GM19043 (cell line): ENCODE measurements around the gene CCSER1.
"Not testable (repeated sequence)": the region's sequence is repeated elsewhere in the genome, so short reads cannot be mapped to it uniquely, and the experiment has no call there.

Experiments
- ATAC-seq: cut with Tn5 transposase; IDR thresholded peaks from one replicate; pipeline ENCODE4 v1.9.1; 2021; ENCODE audit warnings: low read depth; ENCODE audit not compliant: unreplicated experiment

The CCSER1 gene

DNA sequence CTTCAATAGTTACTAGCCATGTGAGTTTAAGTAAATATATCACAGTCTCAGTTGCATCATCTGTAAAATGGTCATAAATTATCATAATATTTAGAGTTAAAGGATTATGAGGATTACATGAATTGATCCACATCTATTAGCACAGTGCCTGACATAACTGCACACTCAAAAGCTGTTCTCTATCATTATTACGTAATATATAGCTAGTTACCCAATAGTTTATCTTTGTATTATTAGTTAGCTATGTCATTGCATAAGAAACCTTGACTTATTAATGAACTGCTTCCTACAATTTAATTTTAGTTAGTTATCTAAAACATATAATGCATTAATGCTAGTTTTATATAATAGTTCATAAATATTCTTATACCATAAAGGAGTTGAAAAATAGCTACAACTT lies 1099.7 kb downstream of the CCSER1 start:
- ATAC-seq, result no peak

DNA sequence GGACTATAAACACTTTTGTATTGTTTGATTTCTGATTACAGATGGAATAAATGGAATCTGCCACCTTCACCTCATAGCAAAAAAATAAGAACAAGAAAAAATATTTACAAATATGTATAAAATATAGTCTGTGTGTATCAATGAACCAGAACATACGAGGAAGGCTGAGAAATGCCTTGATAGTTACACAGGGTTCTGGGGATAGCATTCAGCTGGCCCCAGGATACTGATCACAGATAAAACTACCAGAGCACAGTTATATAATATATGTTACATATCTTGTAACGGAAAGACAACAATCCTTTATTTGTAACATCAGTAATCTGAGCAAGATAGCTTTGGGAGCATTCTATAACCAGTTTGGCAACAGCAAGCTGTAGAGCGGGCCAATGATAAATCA lies 1101.5 kb downstream of the CCSER1 start:
- no peak for ATAC-seq

DNA sequence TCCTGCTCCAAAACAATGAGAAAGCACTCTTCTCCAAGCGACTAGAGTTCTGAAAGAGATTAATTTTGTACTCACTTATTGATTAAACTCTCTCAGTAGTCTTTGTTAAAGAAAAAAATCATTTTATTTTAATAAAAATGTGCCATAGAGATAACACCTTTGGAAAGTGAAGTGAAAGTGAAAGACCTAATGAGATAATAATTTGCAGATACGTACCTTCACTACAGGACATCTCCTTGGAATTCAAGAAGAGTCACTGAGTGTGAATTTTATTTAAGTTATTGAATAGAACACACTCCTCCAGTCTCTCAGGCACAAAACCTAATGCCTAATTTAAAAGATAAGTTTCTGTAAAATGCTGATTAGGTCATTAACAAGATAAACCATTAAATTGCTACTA lies 1106.0 kb downstream of the CCSER1 start:
- no peak for ATAC-seq

DNA sequence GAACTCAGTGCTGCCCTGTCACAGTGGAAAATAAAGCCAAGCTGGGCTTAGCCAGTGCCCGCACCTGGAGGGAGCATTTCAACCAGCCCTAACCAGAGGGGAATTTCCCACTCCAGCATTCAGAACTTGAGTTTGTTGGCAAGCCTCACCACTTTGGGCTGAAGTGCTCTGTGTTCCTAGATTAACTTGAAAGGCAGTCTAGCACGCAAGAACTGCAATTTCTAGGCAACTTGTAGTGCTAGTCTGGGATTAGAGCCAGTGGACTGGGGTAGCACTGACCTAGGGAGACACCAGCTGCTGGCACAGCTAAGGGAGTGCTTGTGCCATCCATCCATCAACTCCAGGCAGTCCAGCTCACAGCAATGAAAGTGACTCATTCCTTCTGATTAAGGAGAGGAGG lies 1115.9 kb downstream of the CCSER1 start:
- no peak for ATAC-seq

DNA sequence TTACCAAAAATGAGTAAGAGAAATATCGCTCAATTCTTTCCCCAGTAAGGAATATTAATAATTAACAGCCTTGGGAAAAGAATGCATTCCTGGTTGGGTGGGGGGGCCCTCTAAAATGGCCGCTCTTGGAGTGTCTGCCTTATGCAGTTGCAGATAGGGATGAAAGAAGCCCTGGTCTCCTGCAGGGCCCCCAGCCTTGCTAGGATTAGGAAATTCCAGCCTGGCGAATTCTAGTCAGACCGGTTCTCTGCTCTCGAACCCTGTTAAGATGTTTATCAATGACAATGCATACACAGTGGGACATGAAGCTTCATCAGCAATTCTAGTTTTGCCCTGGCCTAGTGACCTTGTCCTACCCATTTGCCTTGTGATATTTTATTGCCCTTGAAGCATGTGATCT lies 1128.8 kb downstream of the CCSER1 start:
- no peak for ATAC-seq

DNA sequence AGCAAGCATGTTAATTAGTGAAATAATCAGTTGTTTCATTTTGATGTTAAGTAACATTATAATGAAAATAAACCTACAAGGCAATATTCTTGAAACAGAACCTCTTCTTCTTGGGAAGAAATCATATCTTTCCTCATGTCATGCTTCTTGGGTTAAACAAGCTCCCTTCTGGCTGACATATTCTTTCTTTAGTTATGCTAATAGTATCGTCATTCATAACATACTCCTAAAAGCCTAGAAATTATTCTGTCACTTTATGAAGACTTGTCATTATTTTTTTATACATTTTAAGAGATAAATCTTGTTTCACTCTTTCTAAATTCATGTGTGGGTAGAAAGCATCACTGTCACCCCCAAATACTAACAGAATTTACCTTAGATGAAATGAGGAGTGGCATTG lies 1129.6 kb downstream of the CCSER1 start:
- ATAC-seq, result no peak

DNA sequence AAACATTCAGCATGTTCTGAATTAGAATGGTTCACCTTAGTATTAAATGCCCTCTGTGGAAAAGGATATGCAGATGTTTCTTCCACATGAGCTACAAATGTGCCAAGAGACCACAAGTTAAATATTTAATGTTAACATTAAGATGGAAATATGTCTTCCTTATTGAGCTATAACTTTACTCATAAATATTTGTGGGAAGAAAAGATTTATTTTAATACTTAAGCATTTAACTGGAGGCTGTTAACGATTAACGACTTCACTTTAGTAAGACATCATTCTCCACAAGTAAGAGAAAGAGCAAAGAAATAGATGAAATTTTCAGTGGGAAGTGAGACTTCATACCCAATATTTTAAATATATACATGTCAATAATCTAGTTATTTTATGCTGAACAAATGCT lies 1130.5 kb downstream of the CCSER1 start:
- ATAC-seq, result no peak

DNA sequence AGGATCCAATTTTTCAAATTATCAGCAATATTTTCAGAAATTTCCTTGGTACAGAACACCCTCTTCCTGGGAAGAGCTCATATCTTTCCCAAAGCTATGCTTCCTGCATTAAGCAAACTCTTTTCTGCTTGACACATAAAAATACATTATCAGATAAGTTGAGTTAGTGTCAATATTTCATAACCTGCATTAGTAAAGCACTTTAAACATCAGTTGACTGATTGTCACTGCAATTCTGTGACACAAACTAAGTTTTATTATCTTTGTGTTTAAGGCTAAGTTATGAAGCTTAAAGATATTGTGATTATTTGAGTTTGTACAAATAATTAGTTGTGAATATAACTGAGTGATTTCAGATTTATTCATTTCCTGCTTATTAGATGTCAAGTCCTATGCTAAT lies 1131.1 kb downstream of the CCSER1 start:
- no peak for ATAC-seq

DNA sequence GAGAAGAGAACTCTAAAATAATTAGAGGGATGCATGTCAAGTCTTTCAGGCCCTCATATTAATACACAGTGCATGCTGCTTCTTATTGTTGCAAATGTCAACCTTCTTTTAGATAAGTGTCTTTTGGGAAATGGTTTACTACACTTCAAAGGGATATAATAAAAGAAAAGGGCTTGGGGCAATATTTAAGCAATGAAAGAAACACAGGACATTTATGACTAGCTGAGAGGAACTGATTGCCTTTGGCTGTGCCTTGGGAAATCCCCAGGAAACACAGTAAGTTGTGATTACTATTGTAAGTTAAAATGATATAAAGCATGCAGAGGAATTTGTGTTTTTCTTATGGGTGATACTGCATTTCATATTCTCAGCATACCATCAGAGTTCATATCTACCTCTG lies 1140.3 kb downstream of the CCSER1 start:
- no peak for ATAC-seq

DNA sequence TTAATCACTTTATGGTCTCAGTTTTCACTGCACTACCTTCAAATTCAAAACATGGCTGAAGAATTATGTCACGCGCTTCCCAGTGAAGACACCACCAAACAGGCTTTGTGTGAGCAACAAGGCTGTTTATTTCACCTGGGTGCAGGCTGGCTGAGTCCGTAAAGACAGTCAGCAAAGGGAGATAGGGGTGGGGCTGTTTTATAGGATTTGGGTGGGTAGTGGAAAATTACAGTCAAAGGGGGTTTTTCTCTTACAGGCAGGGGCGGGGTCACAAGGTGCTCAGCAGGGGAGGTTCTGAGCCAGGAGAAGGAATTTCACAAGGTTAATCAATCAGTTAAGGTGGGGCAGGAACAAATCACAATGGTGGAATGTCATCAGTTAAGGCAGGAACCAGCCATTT lies 1141.3 kb downstream of the CCSER1 start:
- not testable (repeated sequence) for ATAC-seq

DNA sequence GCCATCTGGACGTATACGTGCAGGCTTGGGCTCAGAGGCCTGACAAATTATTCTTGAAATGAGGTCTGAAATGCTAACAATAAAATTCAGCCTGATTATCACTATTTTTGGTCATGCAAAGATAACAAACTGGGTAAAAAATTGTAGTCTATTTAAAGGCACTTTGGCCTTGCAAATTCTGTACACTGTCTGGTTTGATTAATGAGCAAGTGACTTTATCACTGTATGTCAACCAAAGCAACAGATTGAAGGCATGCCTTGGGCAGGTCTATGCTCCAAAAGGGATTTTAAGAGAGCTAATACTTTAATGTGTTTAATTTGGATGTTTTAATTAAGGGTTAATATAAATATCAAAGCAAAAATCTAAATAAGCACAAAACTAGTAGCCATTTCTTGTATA lies 1141.7 kb downstream of the CCSER1 start:
- ATAC-seq, result no peak

DNA sequence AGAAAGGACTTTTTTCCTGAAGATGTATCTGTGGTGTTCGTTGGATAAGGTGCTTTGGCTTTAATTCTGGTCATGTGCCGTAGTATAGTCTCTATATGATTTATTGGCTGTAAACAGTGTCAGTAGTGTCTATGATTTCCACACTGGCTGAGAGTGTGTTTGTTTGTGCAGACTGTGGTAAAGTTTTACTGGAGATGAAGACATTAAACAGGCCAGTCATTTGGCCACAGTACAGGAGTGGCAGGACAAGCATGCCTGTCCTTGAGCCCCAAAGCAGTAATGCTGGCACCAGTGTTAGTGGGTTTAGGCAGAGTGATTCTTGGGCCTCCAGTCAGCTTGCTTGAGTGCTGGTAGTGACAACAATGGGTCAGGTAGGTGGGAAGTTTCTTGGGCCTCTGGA lies 1152.7 kb downstream of the CCSER1 start:
- ATAC-seq, result no peak

DNA sequence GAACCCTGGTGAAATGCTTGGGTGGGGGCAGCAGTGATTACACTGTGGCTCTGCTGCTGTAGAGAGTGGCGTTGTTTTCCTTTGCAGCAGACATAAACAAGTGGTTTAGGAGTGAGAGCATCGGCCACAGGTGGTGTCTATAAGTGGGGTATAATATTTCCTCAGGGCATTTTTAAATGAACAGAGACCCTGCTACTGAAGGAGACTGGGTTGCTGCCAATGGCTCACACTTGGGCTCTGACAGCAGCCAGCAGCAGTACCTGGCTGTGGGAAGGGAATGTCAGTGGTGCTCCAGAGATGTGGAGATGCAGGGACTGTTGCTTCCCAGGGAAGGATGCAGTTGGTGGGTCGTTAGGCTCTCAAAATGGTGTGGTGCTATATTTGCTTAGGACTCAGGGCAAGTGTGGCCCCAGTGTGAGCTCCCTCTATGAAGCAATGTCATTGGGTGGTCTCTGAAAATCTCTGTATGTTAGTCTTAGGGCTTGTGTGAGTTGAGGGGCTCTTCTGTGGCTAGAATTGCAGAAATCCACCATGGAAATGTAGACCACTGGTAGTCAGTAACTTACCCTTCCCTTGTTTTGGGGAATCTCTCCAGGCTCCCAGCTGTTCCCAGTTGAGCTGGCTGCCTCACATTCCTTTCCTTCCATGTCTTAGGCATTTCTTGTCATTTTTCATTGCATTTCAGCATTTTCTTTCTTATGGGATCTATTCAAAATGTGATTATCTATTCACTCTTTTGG lies 1153.5 kb downstream of the CCSER1 start:
- ATAC-seq, result no peak

DNA sequence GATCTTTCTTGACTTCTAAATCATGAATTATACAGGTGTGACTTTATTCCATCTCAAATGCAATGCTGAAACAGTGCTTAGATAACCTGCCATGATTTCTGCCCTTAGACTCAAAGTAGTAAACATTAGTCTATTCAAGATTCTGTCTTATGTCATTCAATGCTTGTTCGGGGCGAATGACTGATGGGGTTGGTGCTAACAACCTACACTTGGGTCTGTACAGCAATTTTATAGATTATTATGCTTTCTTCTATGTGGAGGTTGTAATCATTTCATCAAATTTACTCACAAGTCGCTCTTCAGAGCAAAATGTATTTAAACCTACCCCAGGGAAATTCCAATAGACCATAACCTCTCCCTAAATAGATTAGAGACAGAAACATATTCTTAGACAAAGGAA lies 1155.0 kb downstream of the CCSER1 start:
- ATAC-seq, result no peak

DNA sequence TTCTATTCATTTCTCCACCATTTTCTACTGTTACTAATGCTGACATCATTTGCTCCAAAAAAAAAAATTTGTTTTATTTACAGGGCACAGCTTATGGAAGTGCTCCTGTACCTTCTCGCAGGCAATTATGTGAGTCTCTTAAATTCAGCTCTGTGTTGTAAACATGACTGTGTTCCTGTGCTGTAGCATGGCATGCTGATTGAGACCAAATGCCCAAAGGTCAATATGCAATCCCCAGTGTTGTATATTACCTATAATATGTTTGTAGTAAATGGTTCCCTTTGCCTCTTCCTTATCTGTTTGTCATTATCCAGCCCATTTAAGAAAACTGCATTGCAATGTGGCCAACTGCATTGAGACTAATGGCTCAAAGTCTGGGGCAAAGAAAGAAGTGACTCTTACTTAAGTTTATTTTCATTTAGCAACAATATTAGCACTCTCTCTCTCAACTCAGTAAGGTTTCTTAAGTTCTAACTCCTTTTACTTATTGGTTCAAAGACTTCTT lies 1156.6 kb downstream of the CCSER1 start:
- no peak for ATAC-seq

DNA sequence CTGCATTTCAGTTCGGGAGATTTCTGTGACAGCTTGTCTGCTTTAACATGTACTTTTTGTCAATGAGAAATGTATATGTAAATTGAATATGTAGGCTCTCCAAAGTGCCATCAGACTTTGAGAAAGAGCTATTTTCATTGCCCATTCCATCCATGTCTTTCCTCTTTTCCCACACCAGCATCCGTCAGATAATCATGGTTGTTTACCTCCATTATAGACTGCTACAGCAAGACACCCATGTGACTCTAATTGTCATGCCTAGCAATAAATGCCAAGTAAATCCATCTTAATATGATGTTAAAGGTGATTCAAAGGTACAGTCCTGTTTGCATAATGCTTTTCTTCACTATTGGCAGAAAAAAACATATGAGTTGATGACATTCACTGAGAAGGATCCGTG lies 1157.3 kb downstream of the CCSER1 start:
- no peak for ATAC-seq

DNA sequence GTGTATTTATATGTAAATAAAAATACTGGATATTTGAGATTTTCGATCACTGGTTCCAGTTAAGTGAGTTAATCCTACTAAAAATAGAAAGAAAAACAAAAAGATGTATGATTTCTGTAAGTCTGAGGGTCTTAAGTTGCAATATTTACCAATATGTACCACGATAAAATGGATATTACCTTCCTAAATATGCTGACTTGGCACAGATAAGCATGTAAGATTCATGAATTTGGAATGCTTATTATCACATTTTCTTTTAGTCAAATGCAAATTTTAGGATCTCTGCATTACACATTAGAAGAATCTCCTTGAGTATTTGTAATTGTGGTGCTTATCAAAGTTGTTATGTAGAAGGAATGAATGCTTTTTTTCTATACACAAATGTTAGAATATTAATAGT lies 1158.3 kb downstream of the CCSER1 start:
- ATAC-seq, result no peak

DNA sequence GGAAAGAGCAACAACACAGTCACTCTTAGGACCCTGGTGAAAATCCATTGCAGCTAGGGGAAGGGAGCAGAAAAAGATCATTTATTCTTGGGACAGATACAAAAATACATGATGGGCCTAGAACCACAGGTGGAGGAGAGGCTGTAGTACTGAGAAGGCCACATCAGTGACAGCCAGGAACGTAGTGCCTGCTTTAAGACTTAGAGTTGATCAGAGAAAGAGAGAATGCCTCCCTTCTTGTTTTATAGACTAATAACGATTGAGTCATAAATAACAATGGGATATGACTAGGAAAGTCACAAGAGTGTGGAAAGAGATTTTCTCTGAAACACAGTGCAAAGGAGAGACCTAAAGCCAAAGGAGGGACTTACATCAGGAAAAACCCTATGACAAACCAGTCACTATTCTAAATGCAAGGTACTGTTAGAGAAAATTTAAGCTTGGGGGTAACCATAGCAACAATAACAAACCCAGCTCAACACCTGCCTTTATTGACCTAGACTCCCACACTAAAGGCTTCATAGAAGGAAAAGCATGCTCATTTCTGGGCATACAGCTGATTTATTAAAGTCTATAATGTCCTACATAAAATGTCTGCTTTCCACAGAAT lies 1161.6 kb downstream of the CCSER1 start:
- no peak for ATAC-seq

DNA sequence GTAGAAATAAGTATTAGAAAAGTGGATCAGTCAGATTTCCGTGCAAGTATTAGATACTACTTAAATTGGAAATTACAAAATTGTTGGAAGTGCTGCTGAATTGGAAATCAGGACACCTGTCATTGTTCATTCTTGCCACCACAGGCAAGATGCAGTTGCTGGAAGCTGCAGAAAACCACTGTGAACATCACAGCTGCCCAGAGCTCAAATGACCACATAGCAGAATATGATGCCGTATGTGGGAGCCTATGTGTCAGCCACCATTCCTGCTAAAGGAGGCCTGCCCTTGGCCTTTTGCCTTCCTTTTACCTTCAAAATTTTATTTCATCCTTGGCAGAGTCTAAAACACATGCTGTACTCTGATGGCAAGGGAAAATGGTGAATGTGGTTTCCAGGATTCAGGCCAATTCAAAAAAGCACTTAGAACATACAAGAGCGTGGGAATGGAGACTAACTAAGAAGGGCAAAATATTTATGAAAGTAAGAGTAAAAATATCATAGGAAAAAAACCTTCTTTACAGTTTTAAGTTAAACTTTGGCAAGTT lies 1171.0 kb downstream of the CCSER1 start:
- no peak for ATAC-seq

DNA sequence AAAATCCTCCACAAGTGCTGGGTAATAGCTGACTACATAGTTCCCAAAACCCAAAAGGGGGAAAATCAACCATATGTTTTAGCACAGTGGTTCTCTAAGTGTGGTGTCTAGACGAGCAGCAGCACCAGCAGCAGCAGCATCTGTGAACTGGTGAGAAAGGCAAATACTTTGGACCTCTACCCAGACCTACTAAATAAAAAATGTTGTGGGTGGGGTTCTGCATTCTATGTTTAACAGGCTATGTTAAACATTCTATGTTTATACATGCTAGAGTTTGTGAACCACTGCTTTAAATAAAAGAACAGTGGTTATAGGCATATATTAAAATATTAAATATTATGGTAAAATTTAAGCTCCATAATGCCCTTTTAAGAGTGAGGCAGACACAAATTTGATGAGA lies 1171.6 kb downstream of the CCSER1 start:
- no peak for ATAC-seq

DNA sequence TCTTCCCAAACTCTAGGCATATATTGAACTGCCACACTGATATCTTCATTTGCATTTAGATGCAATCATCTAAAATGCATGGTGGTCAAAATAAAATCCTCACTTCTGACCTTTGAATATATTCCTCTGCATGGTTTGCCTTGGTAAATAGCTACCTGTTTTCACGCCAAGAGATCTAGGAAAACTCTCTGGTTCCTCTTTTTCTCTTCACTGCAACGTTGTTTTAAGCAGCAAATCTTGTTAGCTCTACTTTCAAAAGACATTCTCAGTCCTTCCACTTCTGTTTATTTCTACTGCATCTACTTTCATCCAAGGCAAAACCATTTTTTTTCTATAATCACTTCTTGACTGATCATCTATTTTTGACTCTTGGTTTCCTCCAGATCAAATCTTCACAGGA lies 1174.9 kb downstream of the CCSER1 start:
- no peak for ATAC-seq

DNA sequence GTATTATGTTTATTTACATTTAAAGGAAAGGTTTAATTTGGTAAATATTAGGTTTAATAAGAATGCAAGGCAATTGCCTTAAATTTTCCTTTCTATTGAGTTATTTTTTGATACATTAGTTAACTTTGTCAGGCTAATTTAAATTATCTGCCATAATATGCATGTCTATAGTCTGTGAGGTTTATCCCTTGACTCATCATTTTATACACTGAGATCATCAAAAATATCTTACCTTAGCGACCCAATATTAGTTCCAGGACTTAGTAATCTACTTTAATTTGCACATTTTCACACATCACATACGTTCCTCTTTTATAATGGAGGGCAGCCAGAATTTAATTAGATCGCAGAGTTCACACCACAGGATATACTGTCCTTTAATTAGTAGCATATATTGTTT lies 1177.1 kb downstream of the CCSER1 start:
- ATAC-seq, result no peak
